ENCODE data around the gene DUSP16.

DNA sequence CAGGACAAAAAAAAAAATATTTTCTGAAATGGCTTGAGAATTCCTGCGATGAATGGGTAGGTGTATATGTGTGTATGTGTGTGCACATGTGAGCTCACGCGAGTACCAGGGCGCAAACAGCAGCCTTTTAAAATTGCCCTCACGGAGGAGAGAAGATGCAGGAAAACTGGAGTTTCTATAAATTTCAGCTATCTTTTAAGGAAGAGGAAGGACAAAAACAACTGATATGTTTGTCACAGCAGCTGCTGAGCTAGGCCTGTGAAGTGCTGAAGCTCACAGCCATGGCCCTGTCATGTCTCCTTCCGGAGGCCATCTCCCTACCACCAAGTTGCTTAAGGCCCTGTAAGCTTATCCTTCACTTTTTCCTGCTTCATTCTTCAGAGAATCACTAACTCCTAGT is 40.8 kb downstream of the DUSP16 start:
- TF ChIP-seq POLR2A (IDR thresholded peaks at IDR 0.05), result no peak
- TF ChIP-seq, protein P1, sequence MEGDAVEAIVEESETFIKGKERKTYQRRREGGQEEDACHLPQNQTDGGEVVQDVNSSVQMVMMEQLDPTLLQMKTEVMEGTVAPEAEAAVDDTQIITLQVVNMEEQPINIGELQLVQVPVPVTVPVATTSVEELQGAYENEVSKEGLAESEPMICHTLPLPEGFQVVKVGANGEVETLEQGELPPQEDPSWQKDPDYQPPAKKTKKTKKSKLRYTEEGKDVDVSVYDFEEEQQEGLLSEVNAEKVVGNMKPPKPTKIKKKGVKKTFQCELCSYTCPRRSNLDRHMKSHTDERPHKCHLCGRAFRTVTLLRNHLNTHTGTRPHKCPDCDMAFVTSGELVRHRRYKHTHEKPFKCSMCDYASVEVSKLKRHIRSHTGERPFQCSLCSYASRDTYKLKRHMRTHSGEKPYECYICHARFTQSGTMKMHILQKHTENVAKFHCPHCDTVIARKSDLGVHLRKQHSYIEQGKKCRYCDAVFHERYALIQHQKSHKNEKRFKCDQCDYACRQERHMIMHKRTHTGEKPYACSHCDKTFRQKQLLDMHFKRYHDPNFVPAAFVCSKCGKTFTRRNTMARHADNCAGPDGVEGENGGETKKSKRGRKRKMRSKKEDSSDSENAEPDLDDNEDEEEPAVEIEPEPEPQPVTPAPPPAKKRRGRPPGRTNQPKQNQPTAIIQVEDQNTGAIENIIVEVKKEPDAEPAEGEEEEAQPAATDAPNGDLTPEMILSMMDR (IDR thresholded peaks at IDR 0.05), result no peak
